Stimulated activated effector memory CD8-positive, alpha-beta T cell treated with anti-CD3 and anti-CD28 coated beads, Interleukin-12 subunit alpha, Interleukin-12 subunit beta, amount 100 ng/mL, for 72 hours (primary cell): Measurements from ENCODE around the gene CHMP2A.
A peak's percentile ranks its signal among the peaks of the same experiment; 100 is the strongest.

ENCODE experiments used
- ATAC-seq: fragments of 150-1000 bp; cut with Tn5 transposase; 2 replicates; pipeline ENCODE4 v1.10.0; 2021
- DNase-seq, 2 donors: peaks; one replicate each; pipeline ENCODE4 v3.0.0; 2021 to 2022; ENCODE audit warnings: low spot score in 2 of 2
- H3K27ac Mint-ChIP-seq: one replicate; pipeline ENCODE4 v1.8.0; 2022; ENCODE audit warnings: mild to moderate bottlenecking, mixed read lengths
- H3K36me3 Mint-ChIP-seq: one replicate; pipeline ENCODE4 v1.8.0; 2022; ENCODE audit warnings: mild to moderate bottlenecking, mixed read lengths
- H3K4me1 Mint-ChIP-seq: one replicate; pipeline ENCODE4 v1.8.0; 2022; ENCODE audit warnings: mixed read lengths
- H3K4me3 Mint-ChIP-seq: one replicate; pipeline ENCODE4 v1.8.0; 2022; ENCODE audit warnings: mild to moderate bottlenecking, mixed read lengths
- H3K9me3 Mint-ChIP-seq: one replicate; pipeline ENCODE4 v1.8.0; 2022; ENCODE audit warnings: mixed read lengths

The CHMP2A gene

DNA sequence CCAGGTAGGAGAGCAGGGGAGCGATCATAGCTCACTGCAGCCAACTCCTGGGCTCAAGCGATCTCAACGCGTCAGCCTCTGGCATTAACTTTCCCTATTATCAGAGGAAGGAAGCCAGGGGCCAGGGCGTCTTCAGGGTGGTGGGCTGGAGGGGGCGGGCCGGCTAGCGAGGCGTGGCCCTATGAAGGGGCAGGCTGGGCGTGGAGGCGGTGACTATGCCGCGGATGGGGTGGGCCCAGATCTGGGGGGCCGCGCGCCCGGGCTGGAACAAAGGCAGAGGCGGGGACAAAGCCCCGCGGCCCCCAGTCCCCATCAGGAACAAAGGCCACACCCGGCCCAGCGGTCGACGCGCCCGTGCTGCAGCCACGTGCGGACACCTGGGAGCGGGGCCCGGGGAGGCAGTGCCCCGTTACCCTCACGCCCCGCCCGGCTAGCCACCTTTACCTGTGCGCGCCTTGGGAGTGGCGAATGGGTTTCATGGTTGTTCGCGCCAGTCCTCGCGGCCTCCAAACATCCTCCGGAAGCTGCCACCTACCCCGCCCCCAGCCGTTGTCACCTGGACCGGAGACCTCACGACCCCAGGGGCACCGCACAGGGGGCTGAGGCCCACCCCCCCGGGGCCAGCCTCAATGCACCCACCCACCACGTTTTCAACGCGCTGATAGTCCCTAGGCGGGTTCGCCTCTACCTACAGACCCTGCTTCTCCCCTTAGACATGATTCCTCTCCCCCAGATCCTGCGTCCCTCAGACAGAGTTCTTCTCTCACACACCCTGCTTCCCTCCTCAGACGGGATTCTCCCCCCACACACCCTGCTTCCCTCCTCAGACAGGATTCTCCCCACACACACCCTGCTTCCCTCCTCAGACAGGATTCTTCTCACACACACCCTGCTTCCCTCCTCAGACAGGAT is 16.4 kb downstream of the CHMP2A start:
- DNase-seq (peak in 1 of 2 donors; percentile 72), ATAC-seq (peak; percentile 73)
- peaks cover 3% of the 10 kb centered on the region for H3K36me3 Mint-ChIP-seq
- H3K4me3 Mint-ChIP-seq = peak overlapping the region; percentile 66
- H3K27ac Mint-ChIP-seq = no peak overlapping the region
- H3K9me3 Mint-ChIP-seq = no peaks in the 10 kb centered on the region
- peaks cover 7% of the 10 kb centered on the region for H3K4me1 Mint-ChIP-seq

DNA sequence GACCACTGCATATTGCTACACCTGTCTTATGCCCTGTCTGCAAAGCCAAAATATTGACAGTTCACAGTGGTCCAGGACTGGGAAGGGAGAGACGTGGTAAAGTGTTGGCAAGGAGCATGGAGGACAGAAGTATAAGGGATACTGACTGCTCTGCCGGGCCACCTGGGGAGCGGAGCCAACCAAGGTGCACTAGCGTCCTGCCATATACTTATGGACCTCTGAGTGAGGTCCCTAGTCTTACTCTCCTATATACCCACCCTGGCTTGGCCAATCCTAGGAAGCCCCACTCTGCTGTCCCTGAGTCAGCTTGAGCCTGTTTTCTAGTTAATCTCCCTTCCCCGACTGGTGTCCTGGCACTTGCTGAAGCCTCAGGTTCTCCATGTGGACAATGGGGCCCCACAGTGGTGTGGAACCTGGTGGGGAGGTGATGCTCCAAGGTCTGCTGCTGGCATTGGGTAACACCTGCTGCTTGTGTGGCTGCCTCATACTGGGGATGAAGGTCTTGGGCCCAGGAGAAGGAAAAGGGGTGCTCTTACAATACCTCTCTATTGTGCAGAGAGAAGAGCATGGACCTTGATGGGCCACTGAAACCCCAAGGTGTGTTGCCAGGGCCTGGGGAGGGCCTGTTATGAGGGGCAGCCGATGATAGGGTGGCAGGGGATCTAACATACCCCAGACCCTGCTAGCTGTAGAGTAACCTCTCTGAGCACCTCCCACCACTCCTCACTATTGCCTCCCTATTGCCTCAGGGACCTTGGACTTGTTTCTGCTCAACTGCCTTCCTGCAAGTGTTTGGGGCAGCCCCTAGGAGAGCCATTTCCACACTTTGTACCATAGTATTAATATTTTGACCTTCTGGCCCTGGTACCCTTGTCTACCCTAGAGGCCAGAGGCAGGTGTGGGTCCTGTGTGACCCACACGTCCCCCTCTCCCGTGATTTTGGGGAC is 17.8 kb downstream of the CHMP2A start:
- Mint-ChIP-seq H3K4me1 (peaks cover 5% of the 10 kb centered on the region), H3K27ac (no peak overlapping the region), H3K36me3 (no peaks in the 10 kb centered on the region), H3K9me3 (no peaks in the 10 kb centered on the region), H3K4me3 (peak overlapping the region; percentile 66)
- peak; percentile 13 for ATAC-seq
- no peak for DNase-seq

DNA sequence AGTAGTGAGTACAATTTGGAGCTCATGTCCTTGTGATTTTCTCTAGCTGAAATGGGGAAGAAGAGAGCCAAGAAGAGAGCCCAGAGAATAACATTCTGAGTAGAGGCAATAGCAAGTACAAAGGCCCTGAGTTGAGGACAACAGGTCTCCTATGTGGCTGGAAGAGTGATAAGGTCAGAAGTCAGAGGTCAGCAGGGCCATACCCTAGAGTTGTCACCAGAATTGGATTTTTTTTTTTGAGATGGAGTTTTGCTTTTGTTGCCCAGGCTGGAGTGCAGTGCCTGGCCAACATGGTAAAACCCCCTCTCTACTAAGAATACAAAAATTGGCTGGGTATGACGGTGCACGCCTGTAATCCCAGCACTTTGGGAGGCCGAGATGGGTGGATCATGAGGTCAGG is 19.0 kb downstream of the CHMP2A start:
- no peak for ATAC-seq
- Mint-ChIP-seq H3K4me3 (no peak overlapping the region), H3K4me1 (peaks cover 5% of the 10 kb centered on the region), H3K9me3 (no peaks in the 10 kb centered on the region), H3K27ac (no peak overlapping the region), H3K36me3 (no peaks in the 10 kb centered on the region)
- no peak for DNase-seq

DNA sequence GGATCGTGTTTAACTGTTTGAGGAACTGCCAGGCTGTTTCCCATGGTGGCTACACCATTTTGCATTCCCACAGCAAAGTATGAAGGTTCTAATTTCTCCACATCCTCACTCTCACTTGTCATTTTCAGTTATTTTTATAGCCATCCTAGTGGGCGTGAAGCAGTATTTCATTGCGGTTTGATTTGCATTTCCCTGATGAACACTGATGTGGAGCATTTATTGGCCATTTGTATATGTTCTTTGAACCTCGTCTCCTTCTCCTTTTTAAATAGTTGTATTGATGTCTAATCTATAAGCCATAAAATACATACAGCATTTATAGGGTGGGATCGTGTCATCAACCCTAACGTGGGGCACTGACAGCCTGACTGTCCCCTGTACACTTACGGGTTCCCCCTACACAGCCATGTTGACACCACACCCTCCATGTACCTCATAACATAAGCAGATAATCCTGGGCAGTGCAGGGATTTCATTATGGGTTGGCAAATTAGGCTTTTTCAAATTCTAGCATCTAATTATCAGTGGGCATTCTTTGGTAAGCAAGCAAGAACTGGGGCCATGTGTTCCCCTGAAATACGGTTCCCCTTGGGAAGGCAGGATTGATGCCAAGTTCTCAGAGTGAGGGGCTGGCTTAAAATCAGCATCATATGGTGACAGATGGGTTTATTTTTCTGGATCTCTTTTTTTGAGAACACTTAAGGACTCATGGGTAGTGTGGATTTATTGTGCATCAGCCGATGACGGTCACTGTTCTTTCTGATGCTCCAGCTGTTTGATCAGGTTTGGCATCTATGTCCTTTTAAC is 23.7 kb downstream of the CHMP2A start:
- Mint-ChIP-seq H3K4me1 (no peaks in the 10 kb centered on the region), H3K36me3 (no peaks in the 10 kb centered on the region), H3K9me3 (no peaks in the 10 kb centered on the region), H3K4me3 (no peak overlapping the region), H3K27ac (no peak overlapping the region)
- DNase-seq (no peak), ATAC-seq (no peak)

DNA sequence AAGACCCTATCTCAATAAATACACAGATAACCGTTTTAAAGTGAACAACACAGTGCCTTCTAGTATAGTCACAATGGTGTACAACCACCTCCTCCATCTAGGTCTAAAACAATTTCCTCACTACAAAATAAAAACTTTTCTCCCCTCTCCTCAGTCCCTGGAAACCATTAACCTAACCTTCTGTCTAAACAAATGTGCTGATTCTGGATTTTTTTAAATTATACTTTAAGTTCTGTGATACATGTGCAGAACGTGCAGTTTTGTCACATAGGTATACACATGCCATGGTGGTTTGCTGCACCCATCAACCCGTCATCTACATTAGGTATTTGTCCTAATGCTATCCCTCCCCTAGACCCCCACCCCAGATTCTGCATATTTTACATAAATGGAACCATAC is 25.5 kb downstream of the CHMP2A start:
- H3K27ac Mint-ChIP-seq = no peak overlapping the region
- no peak overlapping the region for H3K4me3 Mint-ChIP-seq
- no peaks in the 10 kb centered on the region for H3K9me3 Mint-ChIP-seq
- no peaks in the 10 kb centered on the region for H3K4me1 Mint-ChIP-seq
- ATAC-seq = no peak
- H3K36me3 Mint-ChIP-seq = no peaks in the 10 kb centered on the region
- no peak for DNase-seq

DNA sequence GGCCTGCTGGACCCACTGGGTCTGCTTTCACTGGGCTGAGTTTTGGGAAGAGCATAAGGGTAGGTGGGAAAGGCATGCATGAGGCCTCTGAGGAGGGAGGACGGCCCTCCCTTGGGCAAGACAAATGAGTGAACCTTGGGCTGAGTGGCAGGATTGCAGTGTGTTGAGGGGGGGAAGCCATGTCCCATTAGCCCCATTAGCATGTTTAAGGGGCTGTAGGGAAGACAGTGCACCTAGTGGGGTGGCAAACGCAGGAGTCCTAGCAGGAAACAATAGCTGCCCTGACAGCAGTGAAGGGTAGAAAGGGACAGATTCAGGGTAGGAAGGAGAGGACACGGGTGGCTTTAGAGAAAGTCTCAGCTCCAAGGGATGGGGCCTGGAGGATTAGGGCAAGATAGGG is 32.2 kb downstream of the CHMP2A start:
- ATAC-seq = no peak
- no peak for DNase-seq
- Mint-ChIP-seq H3K27ac (peak overlapping the region; percentile 90), H3K36me3 (peaks cover 17% of the 10 kb centered on the region), H3K9me3 (no peaks in the 10 kb centered on the region), H3K4me1 (peaks cover 30% of the 10 kb centered on the region), H3K4me3 (no peak overlapping the region)

DNA sequence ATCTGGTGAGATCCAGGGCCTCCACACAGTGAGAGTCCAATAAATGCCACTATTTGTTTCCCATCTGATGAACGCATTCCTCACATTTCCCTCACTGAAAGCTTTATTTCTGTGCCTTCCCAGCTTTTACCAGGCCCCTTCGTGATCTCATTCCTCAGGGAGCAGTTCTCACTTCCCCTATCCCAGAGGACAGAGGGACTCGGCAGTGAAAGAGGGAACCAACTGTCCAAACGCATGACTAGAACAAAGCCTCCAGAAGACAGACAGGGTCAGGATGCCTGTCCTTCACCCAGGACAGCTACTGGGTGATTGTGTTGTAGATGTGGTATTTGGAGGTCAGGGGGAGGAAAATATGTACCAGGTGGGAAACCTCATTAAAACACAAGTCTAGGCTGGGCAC is 33.3 kb downstream of the CHMP2A start:
- Mint-ChIP-seq H3K4me1 (peaks cover 36% of the 10 kb centered on the region), H3K36me3 (peaks cover 20% of the 10 kb centered on the region), H3K27ac (no peak overlapping the region), H3K4me3 (no peak overlapping the region), H3K9me3 (no peaks in the 10 kb centered on the region)
- no peak for DNase-seq
- ATAC-seq = no peak

DNA sequence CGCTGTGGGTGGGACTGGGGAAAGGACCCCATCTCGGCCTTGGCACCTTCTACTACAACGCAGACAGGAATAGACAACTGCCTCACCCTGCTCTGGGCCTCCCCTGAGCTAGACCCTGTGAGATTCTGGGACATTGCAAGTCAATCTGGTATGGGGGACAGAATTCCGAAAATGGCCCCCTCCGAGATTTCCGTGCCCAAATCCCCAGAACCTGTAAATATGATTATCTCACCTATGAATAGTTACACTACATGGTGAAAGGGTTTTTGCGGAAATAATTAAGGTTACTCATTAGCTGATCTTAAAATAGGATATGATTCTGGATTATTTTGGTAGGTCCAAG is 34.7 kb downstream of the CHMP2A start:
- peaks cover 34% of the 10 kb centered on the region for H3K36me3 Mint-ChIP-seq
- peak overlapping the region; percentile 98 for H3K4me3 Mint-ChIP-seq
- H3K9me3 Mint-ChIP-seq = no peaks in the 10 kb centered on the region
- ATAC-seq = no peak
- peaks cover 47% of the 10 kb centered on the region for H3K4me1 Mint-ChIP-seq
- H3K27ac Mint-ChIP-seq = peak overlapping the region; percentile 99
- DNase-seq = no peak

DNA sequence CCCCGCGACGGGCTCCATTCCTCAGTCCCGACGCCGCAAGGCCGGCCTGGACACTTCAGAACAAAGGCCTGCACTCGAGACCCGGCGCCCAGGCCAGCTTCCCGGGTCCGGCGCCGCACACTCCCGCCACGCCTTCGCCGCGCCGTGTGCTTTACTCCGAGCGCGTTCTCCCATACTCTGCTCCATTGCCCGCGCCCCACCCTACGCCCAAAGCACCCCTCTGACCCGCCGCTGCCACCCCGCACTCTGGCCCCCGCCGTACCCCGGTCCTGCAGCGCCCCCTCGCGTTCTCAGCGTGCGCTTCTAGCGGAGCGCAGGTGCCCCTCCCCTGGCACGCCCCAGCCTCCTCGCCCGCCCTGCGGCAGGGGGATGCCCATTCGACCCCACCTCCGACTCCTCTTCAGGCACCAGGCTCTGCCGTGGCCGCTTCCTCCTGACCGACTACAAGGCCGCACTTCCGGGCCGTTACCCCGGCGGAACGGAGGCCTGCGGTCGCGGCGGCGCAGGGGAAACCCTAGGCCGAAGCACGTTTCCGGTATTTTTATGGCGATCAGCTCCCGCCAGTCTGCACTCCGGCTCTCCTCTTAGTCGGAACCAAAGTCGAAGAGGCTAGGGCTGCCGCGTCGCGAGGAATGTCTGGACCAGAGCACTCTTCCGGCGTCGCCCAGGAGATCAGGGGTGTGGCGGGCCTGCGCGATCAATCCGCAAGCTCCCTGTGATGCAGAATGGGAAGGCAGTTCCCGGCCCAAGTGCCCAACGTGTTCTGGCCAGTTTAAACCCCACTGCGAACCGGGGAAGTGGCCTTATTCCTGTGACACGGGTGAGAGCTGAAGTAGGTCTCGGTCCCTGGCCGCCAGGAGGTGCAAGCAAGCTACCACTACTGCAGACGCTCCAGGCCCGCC is 35.3 kb downstream of the CHMP2A start, which contains the start of gene ZBTB45:
Gene ZBTB45 (minus strand): TSS at position 456 of the 902 bp plus-strand sequence. CDS start 2,137 bp downstream, outside the sequence.
- Mint-ChIP-seq H3K9me3 (no peaks in the 10 kb centered on the region), H3K4me3 (peak within 1 kb of the TSS; percentile 98), H3K36me3 (peaks cover 40% of the 10 kb centered on the region), H3K27ac (peak within 1 kb of the TSS; percentile 99), H3K4me1 (peaks cover 49% of the 10 kb centered on the region)
- DNase-seq (peak; percentile 94 to 97), ATAC-seq (peak; percentile 89)

DNA sequence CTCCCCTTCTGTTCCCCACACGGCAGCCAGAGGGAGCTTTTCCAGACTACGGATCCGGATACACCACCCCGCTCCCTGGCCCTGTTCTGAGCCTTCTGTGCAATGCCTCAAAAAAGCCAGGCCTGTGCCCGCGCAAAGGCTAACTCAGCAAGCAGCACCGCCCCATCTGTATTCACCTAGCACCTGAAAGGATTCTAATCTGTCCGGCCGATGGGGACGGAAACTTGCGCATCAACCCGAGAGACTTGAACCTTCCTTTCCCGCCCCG is 35.9 kb downstream of the CHMP2A start:
- peak; percentile 16 for ATAC-seq
- Mint-ChIP-seq H3K9me3 (no peaks in the 10 kb centered on the region), H3K36me3 (peaks cover 46% of the 10 kb centered on the region), H3K27ac (peak overlapping the region; percentile 99), H3K4me1 (peaks cover 55% of the 10 kb centered on the region), H3K4me3 (peak overlapping the region; percentile 98)
- DNase-seq = no peak

DNA sequence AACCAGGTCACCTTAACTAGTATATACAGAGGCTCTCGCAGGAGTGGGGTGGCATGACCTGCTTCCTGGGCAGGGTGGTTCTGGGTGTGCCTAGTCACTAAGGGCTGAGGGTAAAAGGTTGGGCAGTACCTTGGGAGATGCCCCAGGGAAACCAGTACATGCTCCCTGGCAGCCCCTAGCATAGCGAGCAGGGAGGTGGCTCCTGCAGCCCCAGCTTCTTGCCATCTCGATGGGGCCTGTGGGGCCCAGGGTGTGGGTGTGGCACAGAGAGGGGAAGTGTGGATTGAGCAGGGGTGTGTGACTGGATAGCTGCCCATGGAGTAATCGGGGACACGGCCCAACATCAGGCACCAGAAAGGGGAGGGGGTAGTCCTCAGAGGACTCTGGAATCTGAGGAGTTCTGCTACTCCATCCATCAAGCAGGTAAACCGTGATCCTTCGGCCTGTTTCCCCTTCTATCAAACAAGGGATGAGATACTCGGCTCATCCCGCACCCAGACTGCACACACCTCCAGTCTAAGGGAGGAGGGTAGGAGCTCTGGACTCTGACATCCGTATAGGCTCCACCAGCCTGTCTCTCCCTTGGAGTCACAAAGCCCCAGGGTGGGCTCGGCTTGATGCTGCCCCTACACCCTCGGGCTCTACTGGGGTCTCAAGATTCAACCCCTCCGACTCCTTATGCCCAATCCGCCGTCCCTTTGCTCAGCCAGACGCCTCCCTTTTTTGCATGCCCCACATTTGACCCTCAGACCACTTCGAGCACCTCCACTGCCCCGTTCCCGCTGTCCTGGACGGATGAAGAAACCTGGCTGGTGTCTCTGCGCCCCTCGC is 36.4 kb downstream of the CHMP2A start:
- H3K27ac Mint-ChIP-seq = peak overlapping the region; percentile 99
- H3K4me1 Mint-ChIP-seq = peaks cover 61% of the 10 kb centered on the region
- H3K36me3 Mint-ChIP-seq = peaks cover 52% of the 10 kb centered on the region
- no peaks in the 10 kb centered on the region for H3K9me3 Mint-ChIP-seq
- no peak for DNase-seq
- ATAC-seq = no peak
- peak overlapping the region; percentile 98 for H3K4me3 Mint-ChIP-seq

DNA sequence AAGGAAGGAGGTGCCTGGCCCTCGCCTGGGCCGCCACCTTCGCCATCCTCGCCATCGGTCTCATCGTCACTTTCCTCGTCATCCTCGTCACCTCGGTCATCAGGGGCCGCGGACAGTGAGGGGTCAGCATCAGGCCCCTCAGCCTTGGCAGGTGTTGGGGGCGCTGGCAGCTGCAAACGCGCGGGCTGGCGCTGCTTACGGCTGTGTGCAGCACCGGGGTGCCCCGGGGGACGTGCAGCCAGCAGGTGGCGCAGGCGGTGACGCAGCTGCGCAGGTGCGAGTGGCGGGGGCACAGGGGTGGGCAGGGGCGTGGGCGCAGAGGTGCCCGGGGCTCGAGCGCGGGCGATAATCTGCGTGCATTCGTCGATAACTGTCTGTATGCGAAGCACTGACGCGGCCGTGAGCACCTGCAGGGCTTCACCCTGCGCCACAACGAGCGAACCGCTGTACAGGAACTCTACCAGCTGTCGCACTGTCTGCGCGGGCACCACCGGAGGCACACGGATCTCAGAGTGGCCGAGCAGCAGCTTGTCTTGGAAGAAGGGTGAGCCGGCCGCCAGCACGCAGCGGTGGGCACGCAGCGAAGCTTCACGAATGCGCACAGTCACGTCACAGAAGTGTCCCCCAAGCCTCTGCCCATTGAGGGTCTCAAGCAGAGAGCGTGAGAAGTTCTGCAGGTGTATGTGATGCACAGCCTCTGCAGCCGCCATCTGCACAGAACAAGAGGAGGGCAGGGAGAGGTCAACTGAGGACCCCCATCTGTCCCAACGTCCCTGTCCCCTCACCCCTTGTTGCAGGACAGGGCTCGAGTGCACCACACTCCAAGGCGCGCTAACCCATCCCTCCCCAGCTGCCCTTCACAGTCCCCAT is 37.7 kb downstream of the CHMP2A start:
- DNase-seq (no peak), ATAC-seq (no peak)
- Mint-ChIP-seq H3K9me3 (no peaks in the 10 kb centered on the region), H3K36me3 (peaks cover 60% of the 10 kb centered on the region), H3K27ac (peak overlapping the region; percentile 99), H3K4me3 (peak overlapping the region; percentile 98), H3K4me1 (peaks cover 69% of the 10 kb centered on the region)
